ENCODE data around the gene ZNF287.
A peak's percentile ranks its signal among the peaks of the same experiment; 100 is the strongest.

Gene ZNF287

DNA sequence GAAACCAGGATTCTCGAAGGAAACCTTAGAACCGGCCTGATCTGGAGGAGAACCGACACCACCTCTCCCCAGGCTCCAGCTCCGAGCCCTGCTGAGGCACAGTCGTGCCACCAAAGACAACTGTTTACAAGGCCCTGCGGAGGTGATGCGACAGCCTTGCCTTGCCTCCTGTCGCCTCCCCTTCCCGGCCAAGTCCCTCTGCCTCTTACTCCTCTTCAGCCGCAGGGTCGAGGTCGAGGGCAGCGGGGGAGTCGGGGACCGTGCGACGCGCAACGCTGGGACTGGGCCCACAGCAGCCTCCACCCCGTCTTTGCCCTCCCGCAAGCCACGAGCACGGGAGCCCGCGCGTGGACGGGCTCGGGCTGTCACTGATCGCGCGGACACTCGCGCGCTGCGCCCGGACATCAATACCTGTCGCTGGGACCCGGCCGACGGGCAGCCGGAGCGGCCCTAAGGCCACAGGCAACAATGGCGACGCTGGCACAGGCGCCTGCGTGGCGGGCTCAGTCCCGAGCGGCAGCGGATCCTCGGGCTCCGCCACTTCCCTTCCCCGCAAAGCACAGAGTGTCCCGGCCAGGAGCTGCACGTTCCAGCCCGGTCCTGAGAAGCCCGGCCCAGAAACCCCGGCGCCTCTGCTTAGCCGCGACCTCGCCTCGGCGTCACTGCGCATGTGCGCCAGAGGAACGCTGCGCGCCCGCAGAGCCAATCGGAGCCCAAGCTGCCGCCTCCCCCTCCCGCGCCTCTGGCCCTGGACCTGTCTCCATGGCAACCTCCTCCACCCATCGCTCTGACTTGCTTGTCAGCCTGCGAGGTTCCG lies at the start of gene ZNF287:
Gene ZNF287 (minus strand): TSS at position 664 of the 817 bp plus-strand sequence. CDS start 1,473 bp downstream, outside the sequence.
- ChIA-PET POLR2A (ENCODE audit: low non-redundant PET) (interaction anchor here (1.0 kb wide), 1 partner anchor 33 kb away, joined by 3 read pairs; no protein-coding TSS in a partner anchor), CTCF (interaction anchor here (0.6 to 1.3 kb wide), 4 partner anchors 15 to 301 kb away, joined by 3 to 6 read pairs (median 4); no protein-coding TSS in a partner anchor)
- TF ChIP-seq, protein P1, sequence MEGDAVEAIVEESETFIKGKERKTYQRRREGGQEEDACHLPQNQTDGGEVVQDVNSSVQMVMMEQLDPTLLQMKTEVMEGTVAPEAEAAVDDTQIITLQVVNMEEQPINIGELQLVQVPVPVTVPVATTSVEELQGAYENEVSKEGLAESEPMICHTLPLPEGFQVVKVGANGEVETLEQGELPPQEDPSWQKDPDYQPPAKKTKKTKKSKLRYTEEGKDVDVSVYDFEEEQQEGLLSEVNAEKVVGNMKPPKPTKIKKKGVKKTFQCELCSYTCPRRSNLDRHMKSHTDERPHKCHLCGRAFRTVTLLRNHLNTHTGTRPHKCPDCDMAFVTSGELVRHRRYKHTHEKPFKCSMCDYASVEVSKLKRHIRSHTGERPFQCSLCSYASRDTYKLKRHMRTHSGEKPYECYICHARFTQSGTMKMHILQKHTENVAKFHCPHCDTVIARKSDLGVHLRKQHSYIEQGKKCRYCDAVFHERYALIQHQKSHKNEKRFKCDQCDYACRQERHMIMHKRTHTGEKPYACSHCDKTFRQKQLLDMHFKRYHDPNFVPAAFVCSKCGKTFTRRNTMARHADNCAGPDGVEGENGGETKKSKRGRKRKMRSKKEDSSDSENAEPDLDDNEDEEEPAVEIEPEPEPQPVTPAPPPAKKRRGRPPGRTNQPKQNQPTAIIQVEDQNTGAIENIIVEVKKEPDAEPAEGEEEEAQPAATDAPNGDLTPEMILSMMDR (conservative IDR thresholded peaks at IDR 0.05; ENCODE audit: low read depth) = no peak
- H3K27ac ChIP-seq = peak within 1 kb of the TSS; percentile 46; the same call in 1 of the 2 replicates
- peak; percentile 96 for DNase-seq (ENCODE audit: low spot score)

DNA sequence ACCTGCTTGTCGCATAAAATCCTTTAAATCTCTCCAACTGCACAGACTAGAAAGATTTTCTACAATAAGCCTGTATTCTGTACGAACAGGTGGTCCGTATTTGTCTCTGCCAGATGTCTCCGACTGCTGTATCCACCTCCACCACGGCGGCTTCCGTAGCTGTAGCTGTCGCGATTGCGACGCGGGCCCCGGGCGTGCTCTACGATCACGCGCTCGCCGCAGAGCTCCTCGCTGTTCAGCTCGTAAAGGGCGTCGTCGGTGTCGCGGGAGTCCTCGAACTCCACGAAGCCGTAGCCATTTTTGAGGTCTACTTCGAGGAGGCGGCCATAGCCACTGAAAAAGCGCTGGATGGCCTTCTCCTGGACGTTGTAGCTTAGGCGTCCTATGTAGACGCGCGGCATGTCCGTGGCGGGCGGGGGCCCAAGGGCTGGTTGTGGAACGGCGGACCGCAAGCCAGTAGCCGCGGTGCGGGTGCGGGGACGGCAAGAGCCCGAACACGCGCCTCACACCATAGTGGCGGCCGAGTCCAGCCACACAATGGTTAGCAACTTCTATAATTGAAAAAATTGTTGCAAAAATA lies 48.6 kb upstream of the ZNF287 start:
- no peak overlapping the region for H3K27ac ChIP-seq
- CTCF ChIA-PET = no interaction called here
- TF ChIP-seq, protein P1 (conservative IDR thresholded peaks at IDR 0.05; ENCODE audit: low read depth) = no peak
- POLR2A ChIA-PET (ENCODE audit: low non-redundant PET) = no interaction called here
- DNase-seq (ENCODE audit: low spot score) = no peak

DNA sequence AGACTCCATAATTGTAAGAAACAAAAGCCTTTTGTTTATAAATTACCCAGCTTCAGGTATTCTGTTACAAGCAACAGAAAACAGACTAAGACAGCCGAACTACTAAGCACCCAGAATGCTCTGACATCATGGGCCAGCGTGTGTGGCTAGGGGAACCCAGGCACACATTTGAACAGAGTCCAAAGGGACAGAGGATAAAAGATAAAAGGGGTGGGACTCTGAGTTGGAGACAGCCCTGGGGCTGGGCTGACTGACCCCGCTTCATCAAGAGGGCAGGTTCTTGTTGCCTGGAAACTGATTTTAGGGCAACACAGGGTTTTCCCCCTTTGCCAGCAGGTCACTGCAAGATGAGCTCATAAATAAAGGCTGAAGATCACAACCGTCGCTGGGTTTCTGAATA lies 30.5 kb upstream of the ZNF287 start:
- CTCF ChIA-PET = interaction anchor here (1.0 kb wide), 1 partner anchor 10 kb away, joined by 3 read pairs; no protein-coding TSS in a partner anchor
- POLR2A ChIA-PET (ENCODE audit: low non-redundant PET) = no interaction called here
- no peak overlapping the region for H3K27ac ChIP-seq
- DNase-seq (ENCODE audit: low spot score) = no peak
- TF ChIP-seq, protein P1 (conservative IDR thresholded peaks at IDR 0.05; ENCODE audit: low read depth) = no peak

DNA sequence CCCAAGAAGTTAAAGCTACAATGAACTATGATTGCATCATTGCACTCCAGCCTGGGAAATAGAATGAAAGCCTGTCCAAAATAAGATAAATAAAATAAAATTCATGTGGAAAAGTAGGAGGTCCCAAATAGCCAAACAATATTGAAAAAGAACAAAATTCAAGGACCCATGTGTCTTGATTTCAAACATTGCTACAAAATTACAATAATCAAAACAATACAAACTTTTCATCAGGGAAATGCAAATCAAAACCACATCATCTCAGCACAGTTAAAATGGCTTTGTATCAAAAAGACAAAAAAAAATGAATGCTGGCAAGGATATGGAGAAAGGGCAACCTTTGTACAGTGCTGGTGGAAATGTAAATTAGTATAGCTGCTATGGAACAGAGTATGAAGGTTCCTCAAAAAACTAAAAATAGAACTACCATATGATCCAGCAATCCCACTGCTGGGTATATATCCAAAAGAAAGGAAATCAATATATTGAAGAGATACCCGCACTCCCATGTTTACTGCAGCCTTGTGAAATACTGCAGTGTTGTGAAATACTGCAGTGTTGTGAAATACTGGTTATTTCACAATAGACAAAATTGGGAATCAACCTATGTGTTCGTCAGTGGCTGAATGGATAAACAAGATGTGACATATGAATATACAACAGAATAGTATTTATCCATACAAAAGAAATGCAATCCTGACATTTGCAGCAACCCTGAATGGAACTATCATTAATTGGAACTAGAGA lies 24.5 kb upstream of the ZNF287 start:
- H3K27ac ChIP-seq = no peak overlapping the region
- no peak for DNase-seq (ENCODE audit: low spot score)
- POLR2A ChIA-PET (ENCODE audit: low non-redundant PET) = no interaction called here
- CTCF ChIA-PET = interaction anchor here (0.6 kb wide), 1 partner anchor 151 kb away, joined by 3 read pairs; no protein-coding TSS in a partner anchor
- TF ChIP-seq, protein P1 (conservative IDR thresholded peaks at IDR 0.05; ENCODE audit: low read depth) = no peak

DNA sequence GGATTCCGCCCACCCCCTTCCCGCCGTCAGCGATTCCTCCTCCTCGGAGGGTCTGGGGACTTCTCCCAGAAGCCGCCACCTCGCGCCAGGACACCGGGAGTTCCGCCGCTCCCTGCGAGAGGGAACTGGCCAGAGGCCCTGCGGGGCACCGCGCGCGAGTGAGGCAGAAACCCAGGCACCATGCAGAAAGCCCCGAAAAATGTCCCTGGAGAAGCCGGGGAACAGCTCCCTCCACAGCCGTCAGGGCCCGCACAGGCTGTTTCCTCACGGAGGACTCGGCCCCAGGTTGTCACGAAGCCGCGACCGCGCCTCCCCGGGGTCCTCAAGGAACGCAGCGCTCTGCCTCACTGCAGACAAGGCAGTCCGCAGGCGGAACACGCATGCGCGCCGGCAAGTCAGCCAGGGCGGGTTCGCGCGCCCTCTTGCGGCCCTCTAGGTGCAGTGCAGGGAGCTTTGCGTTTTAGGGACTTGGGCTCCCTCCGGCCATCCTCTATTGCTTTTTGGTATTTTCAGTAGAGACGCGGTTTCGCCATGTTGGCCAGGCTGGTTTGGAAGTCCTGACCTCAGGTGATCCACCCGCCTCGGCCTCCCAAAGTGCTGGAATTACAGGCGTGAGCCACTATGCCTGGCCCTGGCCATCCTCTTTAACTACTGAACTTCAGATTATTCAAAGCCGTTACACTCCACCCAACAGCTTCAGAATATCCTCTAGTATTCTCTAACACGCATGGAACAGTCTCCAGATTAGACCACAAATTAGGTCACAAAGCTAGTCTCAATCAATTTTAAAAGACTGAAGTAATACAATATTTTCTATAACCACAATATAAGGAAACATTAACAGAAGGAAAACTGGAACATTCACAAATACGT lies 20.3 kb upstream of the ZNF287 start:
- ChIA-PET POLR2A (ENCODE audit: low non-redundant PET) (no interaction called here), CTCF (interaction anchor here (0.5 to 1.3 kb wide), 18 partner anchors 10 to 519 kb away, joined by 3 to 6 read pairs (median 4); partner anchors contain the start of gene ZNF287)
- TF ChIP-seq, protein P1 (conservative IDR thresholded peaks at IDR 0.05; ENCODE audit: low read depth) = peak; percentile 98
- peak; percentile 91 for DNase-seq (ENCODE audit: low spot score)
- peak overlapping the region; percentile 39 for H3K27ac ChIP-seq

Measured in RWPE1 (cell line).